SW 1271 (cell line): ENCODE results near the gene PTGER2.

Experiments
- DNase-seq, 2 experiments: peaks; one replicate each; lab custom pipeline; 2025; lab: John Stamatoyannopoulos, UW

Gene PTGER2

GRCh38 chr14:52305014-52305413 is 9.1 kb upstream of the PTGER2 start:
- DNase-seq = no peak

GRCh38 chr14:52307376-52307775 is 6.7 kb upstream of the PTGER2 start:
- no peak for DNase-seq

GRCh38 chr14:52307905-52308304 is 6.2 kb upstream of the PTGER2 start:
- DNase-seq = no peak

- DNase-seq = no peak
Observed at GRCh38 chr14:52310541-52310940, 3.6 kb upstream of the PTGER2 start.

GRCh38 chr14:52312931-52313355 is 1.2 kb upstream of the PTGER2 start:
- no peak for DNase-seq

- DNase-seq = no peak
Observed at GRCh38 chr14:52313462-52313861, 650 bp upstream of the PTGER2 start.

GRCh38 chr14:52314595-52315354 is 663 bp downstream of the PTGER2 start:
- no peak for DNase-seq

- DNase-seq = no peak
Observed at GRCh38 chr14:52315355-52315718, 1.2 kb downstream of the PTGER2 start.

- DNase-seq = no peak
Observed at GRCh38 chr14:52318062-52318461, 4.0 kb downstream of the PTGER2 start.

GRCh38 chr14:52318826-52319645 is 4.9 kb downstream of the PTGER2 start:
- no peak for DNase-seq

GRCh38 chr14:52319919-52320318 is 5.8 kb downstream of the PTGER2 start:
- no peak for DNase-seq

GRCh38 chr14:52325126-52325525 is 11.0 kb downstream of the PTGER2 start:
- DNase-seq = no peak

- no peak for DNase-seq
Observed at GRCh38 chr14:52325630-52326029, 11.5 kb downstream of the PTGER2 start.

- DNase-seq = no peak
Observed at GRCh38 chr14:52327374-52328226, 13.5 kb downstream of the PTGER2 start.

- DNase-seq = no peak
Observed at GRCh38 chr14:52328276-52328675, 14.2 kb downstream of the PTGER2 start.

- no peak for DNase-seq
Observed at GRCh38 chr14:52329678-52330369, 15.7 kb downstream of the PTGER2 start.

- DNase-seq = no peak
Observed at GRCh38 chr14:52332269-52332668, 18.2 kb downstream of the PTGER2 start.

- no peak for DNase-seq
Observed at GRCh38 chr14:52333108-52333507, 19.0 kb downstream of the PTGER2 start.

- no peak for DNase-seq
Observed at GRCh38 chr14:52333823-52334657, 19.9 kb downstream of the PTGER2 start.

- no peak for DNase-seq
Observed at GRCh38 chr14:52336241-52336640, 22.1 kb downstream of the PTGER2 start.
